HG03039 (cell line): ENCODE data around the gene STK32C.

ENCODE experiments used
- ATAC-seq: cut with Tn5 transposase; IDR thresholded peaks from one replicate; pipeline ENCODE4 v1.9.1; 2021; ENCODE audit warnings: mild to moderate bottlenecking, moderate library complexity; ENCODE audit not compliant: unreplicated experiment

The STK32C gene

DNA sequence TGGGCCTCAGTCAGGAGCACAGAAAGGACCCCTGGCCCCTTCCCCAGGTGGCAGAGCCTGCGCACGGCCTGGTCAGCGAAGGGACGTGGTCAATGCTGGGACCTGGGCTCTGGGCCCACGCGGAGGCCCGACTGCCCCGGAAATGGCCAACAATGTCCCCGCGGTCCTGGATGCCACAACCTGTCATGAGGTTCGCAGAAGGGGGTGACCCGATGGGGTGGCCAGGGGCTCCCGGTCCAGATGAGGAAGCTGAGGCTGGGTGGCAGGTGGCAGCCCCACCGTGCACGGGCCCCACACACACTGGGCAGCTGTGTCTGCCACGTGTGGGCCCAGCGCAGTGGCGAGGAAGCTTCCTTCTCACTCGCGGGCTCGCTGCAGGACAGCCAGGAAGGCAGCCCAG lies 71.6 kb downstream of the STK32C start:
- ATAC-seq: no peak

GRCh38 chr10:132234860-132235259 lies 72.9 kb downstream of the STK32C start:
- ATAC-seq: no peak

GRCh38 chr10:132233501-132234085 lies 74.2 kb downstream of the STK32C start:
- no peak for ATAC-seq

DNA sequence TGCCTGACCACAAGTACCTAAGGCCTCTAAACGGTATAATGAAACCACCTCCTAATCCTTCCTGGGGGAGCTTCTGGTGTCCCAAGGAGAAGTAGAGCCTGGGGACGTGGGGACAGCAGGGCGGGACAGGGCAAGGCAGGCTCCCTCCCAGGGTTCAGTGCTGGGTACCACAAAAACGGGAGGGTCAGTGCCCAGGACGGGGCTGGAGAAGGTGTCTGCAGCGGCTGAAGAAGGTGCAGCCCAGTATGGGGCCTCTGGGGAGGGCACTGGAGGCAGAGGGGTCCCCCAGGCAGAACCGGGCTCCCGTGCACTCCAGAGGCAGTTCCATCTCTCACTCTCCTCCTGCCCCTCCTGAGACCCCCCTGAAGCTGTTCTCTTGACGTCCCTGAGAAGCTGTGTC lies 74.8 kb downstream of the STK32C start:
- ATAC-seq: no peak

- ATAC-seq: no peak
Measured at GRCh38 chr10:132232023-132232951, 75.5 kb downstream of the STK32C start.

GRCh38 chr10:132231656-132232022 lies 76.1 kb downstream of the STK32C start:
- no peak for ATAC-seq

GRCh38 chr10:132230557-132231210 lies 77.1 kb downstream of the STK32C start:
- no peak for ATAC-seq

- ATAC-seq: no peak
Measured at GRCh38 chr10:132229834-132230556, 77.8 kb downstream of the STK32C start.

- no peak for ATAC-seq
Measured at GRCh38 chr10:132229096-132229495, 78.7 kb downstream of the STK32C start.

- no peak for ATAC-seq
Measured at GRCh38 chr10:132228616-132229015, 79.1 kb downstream of the STK32C start.

DNA sequence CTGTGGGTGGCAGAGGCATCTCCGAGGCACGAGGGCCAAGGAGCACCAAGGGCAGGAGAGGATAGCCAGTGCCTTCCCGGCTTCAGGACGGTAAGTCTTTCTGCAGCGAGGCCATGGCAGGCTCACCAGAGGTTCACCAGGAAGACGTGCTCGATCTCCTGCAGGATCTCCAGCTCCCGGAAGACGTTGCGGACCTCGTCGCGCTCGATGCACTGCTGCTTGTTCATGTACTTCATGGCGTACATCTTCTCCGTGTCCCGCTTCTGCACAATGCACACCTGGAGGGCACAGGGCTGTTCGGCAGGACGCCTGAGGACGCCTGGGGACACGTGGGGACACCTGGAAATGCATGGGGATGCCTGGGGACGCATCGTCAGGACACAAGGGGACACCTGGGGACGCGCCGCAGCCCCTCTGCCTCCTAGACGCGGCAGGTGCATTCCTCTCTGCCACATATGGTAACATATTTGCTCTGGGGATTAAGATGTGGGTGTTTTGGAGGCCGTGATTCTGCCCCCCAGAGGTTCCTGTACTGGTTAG lies 79.8 kb downstream of the STK32C start:
- no peak for ATAC-seq

DNA sequence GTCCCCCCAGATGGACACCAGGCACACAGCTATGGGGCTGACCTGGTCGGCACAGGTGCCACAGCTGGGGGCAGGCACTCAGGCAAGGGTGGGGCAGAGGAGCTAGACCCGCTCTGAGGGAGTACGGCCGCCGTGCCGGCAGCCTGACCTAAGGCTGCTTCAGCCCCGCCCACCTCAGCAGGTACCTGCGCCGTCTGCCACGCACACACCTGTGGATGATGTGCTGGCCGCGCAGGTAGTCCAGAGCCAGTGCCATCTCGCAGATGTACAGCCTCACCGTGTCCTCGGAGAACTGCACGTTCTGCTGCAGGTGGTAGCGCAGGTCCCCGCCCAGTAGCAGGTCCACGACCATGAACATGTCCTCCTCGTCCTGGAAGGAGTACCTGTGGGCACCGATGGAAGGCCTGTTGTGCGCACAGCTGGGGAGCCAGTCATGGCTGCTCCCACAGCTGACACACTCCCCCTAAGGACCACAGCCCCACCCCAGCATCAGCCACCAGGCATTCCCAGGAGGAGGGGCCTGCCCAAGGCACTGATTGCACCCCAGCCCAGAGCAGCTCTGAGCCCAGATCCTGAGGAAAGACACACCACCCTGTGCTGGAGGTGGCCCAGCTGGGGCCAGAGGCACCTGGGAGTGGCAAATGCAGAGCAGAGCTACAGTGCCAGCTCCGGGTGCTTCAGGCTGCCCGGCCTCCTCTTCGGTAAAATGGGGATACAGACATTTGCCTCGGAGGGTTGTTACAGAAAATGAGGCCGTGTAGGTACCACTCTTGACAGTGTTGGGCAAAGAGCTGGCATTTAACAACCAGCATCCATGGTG lies 81.0 kb downstream of the STK32C start:
- no peak for ATAC-seq

- no peak for ATAC-seq
Measured at GRCh38 chr10:132225849-132226205, 81.9 kb downstream of the STK32C start.

DNA sequence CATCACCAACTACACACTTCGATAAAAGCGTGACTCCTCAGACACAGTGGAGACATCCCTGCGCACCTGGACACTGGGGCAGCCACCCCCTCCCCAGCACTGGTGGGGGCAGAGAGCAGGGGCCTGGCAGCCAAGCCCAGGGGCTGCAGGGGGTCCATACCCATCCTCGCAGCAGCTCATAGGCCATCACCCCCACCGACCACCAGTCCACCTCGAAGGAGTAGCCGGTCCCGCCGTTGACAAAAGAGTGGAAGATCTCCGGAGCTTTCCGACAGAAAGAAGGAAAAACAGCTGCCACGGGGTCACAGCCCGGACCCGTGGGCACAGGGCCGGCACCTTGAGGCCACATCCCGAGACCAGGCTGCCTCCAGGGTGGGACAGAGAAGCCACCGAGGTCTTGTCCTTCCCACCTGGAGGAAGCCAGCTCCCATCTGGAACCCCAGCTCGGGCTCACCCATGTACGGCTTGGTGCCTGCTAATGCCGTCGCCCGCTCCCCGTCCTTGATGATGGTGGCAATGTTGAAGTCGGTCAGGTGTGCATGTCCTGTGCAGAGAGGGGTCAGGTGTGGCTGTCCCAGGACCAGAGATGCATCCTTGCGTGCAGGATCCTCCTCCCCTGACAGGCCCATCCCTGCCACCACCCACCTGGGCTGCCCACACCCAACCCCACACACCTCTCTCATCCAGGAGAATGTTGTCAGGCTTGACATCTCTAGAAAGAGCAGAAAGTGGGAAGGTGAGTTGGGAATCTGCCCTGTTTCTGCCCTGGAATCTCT lies 82.5 kb downstream of the STK32C start:
- no peak for ATAC-seq

GRCh38 chr10:132224343-132225072 lies 83.2 kb downstream of the STK32C start:
- ATAC-seq: no peak

DNA sequence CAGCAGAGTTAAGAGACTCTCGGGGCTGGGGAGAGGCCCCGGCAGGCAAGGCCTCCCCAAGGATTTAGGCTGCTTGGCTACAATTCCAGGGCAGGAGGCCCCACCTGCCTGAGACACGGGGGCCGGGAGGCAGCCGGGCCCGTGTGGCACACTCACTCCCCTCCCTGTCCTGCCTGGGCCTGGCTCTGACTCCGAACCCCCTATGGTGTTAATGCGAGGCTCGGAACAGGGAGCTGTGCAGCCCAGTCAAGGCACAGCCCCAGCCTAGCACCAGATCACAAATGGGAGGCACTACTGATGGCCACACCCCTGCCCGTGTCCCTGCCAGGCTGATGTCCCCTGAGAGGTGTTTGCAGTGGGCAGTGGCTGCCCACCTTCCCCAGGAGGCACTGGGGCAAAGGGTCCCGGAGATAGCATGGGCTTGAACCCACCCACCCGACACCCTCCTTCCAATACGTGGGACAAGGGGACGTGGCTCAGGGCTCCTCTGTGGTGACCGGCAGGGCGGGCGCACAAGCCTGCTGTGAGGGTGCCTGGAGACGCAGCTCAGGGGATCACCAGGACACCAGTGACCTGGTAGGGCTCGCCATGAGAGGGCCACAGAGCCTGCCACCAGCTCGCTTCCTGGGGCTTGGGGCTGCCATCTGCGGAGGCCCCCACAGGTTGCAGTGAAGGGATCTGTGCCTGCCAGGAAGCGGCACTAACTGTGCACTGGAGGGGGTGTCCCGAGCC lies 84.0 kb downstream of the STK32C start:
- no peak for ATAC-seq

- peak; percentile 63 for ATAC-seq
Measured at GRCh38 chr10:132223156-132223590, 84.6 kb downstream of the STK32C start.

- no peak for ATAC-seq
Measured at GRCh38 chr10:132222726-132223125, 85.0 kb downstream of the STK32C start.
